B cell (primary cell): ENCODE results near the gene PSEN1. TPM values are rescaled to one million over a fixed set of nuclear protein-coding genes. Genes with fewer than 3 reads are reported as not detected.

Experiments
- ATAC-seq: fragments of 200-7000 bp; cut with Tn5 transposase; one replicate; pipeline ENCODE4 v1.10.0; 2021; ENCODE audit warnings: low read depth, mild to moderate bottlenecking, moderate number of reproducible peaks, moderate library complexity
- CTCF ChIA-PET: fragments of 350-600 bp; sonication (Branson Sonifier 250); formaldehyde crosslinking; loops from one replicate; lab custom pipeline; 2021; ENCODE audit warnings: antibody characterized with exemption, inconsistent platforms; lab: Charles Lee
- POLR2A ChIA-PET: fragments of 350-600 bp; sonication (Branson Sonifier 250); formaldehyde crosslinking; loops from one replicate; lab custom pipeline; 2021; ENCODE audit warnings: antibody characterized with exemption; lab: Charles Lee
- DNase-seq: peaks from one replicate; pipeline ENCODE4 v3.0.0; 2013
- H2AFZ ChIP-seq: 2 replicates; pipeline ENCODE4 v1.6.1; 2012; ENCODE audit warnings: mild to moderate bottlenecking, low read depth, low read length; ENCODE audit not compliant: insufficient read depth, poor library complexity, severe bottlenecking
- H3K27ac ChIP-seq, 2 donors: 1 replicate in 1 of 2; 2 replicates in 1 of 2; pipeline ENCODE4 v1.5.1; 2012 to 2013; ENCODE audit warnings: low read length in 2 of 2, mild to moderate bottlenecking in 2 of 2, moderate library complexity in 1 of 2
- H3K27me3 ChIP-seq, 4 experiments: fragments of 200-600 bp in 1 of 4; sonication (generic) in 1 of 4; replicated peaks in 1 of 4; 1 replicate in 2 of 4; 2 replicates in 2 of 4; pipeline versions ENCODE4 v1.6.1 to v1.7.0; 2013 to 2016; ENCODE audit warnings: low read length in 3 of 4, mild to moderate bottlenecking in 2 of 4, mixed read lengths in 1 of 4, moderate library complexity in 1 of 4; ENCODE audit not compliant: insufficient read depth in 4 of 4, control insufficient read depth in 3 of 4; ENCODE audit errors: control extremely low read depth in 1 of 4
- H3K36me3 ChIP-seq, 2 experiments: replicated peaks in 1 of 2; 1 replicate in 1 of 2; 2 replicates in 1 of 2; pipeline versions ENCODE4 v1.6.1 to v1.7.1; 2013; ENCODE audit warnings: low read length in 1 of 2; ENCODE audit not compliant: insufficient read depth in 2 of 2, control insufficient read depth in 1 of 2; ENCODE audit errors: control extremely low read depth in 1 of 2, extremely low read depth in 1 of 2
- H3K4me1 ChIP-seq, 2 donors: fragments of 200-600 bp in 1 of 2; sonication (generic) in 1 of 2; 1 replicate in 1 of 2; 2 replicates in 1 of 2; pipeline versions ENCODE4 v1.5.1 to v1.6.1; 2013 to 2017; ENCODE audit warnings: low read length in 2 of 2; ENCODE audit not compliant: control insufficient read depth in 2 of 2, insufficient read depth in 2 of 2
- H3K4me2 ChIP-seq: replicated peaks from 2 replicates; pipeline ENCODE3; 2012; ENCODE audit warnings: mild to moderate bottlenecking, low read depth, low read length; ENCODE audit not compliant: poor library complexity, severe bottlenecking
- H3K4me3 ChIP-seq, 5 experiments: fragments of 200-600 bp in 1 of 5; sonication (generic) in 1 of 5; 1 replicate in 3 of 5; 2 replicates in 2 of 5; pipeline versions ENCODE4 v1.5.1 to v1.7.0; 2011 to 2016; ENCODE audit warnings: low read length in 4 of 5, mild to moderate bottlenecking in 4 of 5, low read depth in 2 of 5, control low read depth in 1 of 5, moderate library complexity in 1 of 5; ENCODE audit not compliant: insufficient read depth in 1 of 5; ENCODE audit errors: control extremely low read depth in 1 of 5, extremely low read depth in 1 of 5
- H3K79me2 ChIP-seq: fragments of 200-600 bp; sonication (generic); one replicate; pipeline ENCODE4 v1.6.0; 2016; ENCODE audit warnings: low read length; ENCODE audit not compliant: control insufficient read depth, insufficient read depth
- H3K9ac ChIP-seq: fragments of 200-600 bp; sonication (generic); 2 replicates; pipeline ENCODE4 v1.6.1; 2017; ENCODE audit warnings: mild to moderate bottlenecking, low read length, moderate library complexity
- H3K9me3 ChIP-seq, 3 donors: one replicate each; pipeline versions ENCODE4 v1.6.1 to v1.7.1; 2013; ENCODE audit warnings: low read length in 2 of 3; ENCODE audit not compliant: control insufficient read depth in 2 of 3, insufficient read depth in 1 of 3; ENCODE audit errors: control extremely low read depth in 1 of 3
- H4K20me1 ChIP-seq: 2 replicates; pipeline ENCODE4 v1.6.0; 2012; ENCODE audit warnings: mild to moderate bottlenecking, low read length; ENCODE audit not compliant: insufficient read depth, control insufficient read depth, poor library complexity, severe bottlenecking
- H3K27ac Mint-ChIP-seq: one replicate; pipeline ENCODE4 v1.8.0; 2021; ENCODE audit warnings: mixed read lengths
- H3K27me3 Mint-ChIP-seq: one replicate; pipeline ENCODE4 v1.8.0; 2021; ENCODE audit warnings: mixed read lengths
- H3K4me1 Mint-ChIP-seq: one replicate; pipeline ENCODE4 v1.8.0; 2021; ENCODE audit warnings: mixed read lengths
- H3K4me3 Mint-ChIP-seq: one replicate; pipeline ENCODE4 v1.8.0; 2021; ENCODE audit warnings: mixed read lengths
- H3K9me3 Mint-ChIP-seq: one replicate; pipeline ENCODE4 v1.8.0; 2022; ENCODE audit warnings: mixed read lengths; ENCODE audit not compliant: insufficient read depth
- EZH2 ChIP-seq: IDR thresholded peaks from 2 replicates; pipeline ENCODE4 v1.6.1; 2012; ENCODE audit warnings: borderline replicate concordance, low read depth, mild to moderate bottlenecking, moderate library complexity, low read length; ENCODE audit not compliant: insufficient read depth, poor library complexity, severe bottlenecking
- WGBS: methylation state at CpG from one replicate; pipeline ENCODE4 v1.1.5; 2013; ENCODE audit warnings: missing lambda C conversion rate; ENCODE audit not compliant: insufficient coverage; 5-methylcytosine and 5-hydroxymethylcytosine counted together
- intact Hi-C: fragments of 100-400 bp; cut with micrococcal nuclease; formaldehyde crosslinking; loops from one replicate; pipeline ENCODE4 v1.10.0; 2022
- polyA plus RNA-seq: library from polyadenylated mRNA; depleted of rRNA; stranded (reverse); fragments of >200 nt; gene quantifications from 2 replicates; pipeline ENCODE4 v1.2.3, GENCODE V29; 2012
- total RNA-seq, 2 donors: library from RNA; stranded (reverse); fragments of 120-200 nt in 1 of 2; gene quantifications; 1 replicate in 1 of 2; 2 replicates in 1 of 2; pipeline versions ENCODE4 v1.2.3 to v1.2.4, GENCODE V29; 2013 to 2022
- TF ChIP-seq, protein P1 (sequence below): fragments of 200-600 bp; IDR thresholded peaks from one replicate; pipeline ENCODE4 v1.8.0; 2022; ENCODE audit warnings: antibody characterized with exemption, mild to moderate bottlenecking

The PSEN1 gene
- total and polyA plus RNA-seq, 2 donors (not counting 1 experiment from before 2014, with no cell fraction given), result 10.2 to 75.9 TPM

DNA sequence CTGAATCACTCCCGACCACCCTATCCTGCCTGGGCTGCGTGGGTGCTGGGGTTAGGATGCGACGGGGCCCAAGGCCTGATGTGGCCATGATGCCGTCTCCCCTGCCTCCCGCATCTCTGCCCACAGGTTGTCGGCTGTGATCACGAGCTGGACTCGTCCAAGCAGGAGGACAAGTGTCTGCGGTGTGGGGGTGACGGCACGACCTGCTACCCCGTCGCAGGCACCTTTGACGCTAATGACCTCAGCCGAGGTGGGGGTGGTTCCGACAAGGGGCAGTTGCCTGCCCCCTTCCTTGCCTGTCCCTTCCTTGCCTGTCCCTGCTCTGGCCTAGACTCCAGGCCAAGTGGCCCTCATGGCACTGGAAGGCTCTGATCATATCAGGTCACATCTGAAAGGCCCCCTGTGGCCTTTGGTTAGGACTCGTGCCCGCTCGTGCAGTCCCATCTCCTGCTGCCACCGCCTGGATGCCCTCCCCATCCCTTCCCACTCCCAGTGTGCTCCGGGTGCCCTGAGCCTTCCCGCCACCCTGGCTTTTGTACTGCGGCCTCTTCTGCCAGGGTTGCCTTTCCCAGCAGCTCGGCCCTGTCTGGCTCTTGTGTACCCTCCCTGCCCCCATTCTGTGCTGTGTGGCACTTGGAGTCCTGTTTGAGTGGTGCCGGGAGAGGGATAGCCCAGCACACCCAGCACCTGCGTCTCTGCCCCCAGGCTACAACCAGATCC is 114.6 kb downstream of the PSEN1 start:
- H3K36me3 ChIP-seq, result no peaks in the 10 kb centered on the region
- H3K27ac ChIP-seq, result no peak overlapping the region
- over 99% methylated on average over 26 of the region's 27 CpGs for WGBS
- H3K27ac Mint-ChIP-seq, result no peak overlapping the region
- no peaks in the 10 kb centered on the region for H3K27me3 Mint-ChIP-seq
- H3K9ac ChIP-seq, result no peak overlapping the region
- no peak overlapping the region for H3K4me2 ChIP-seq
- peaks cover 24 to 30% of the 10 kb centered on the region in 2 donors for H3K4me1 ChIP-seq
- H3K4me3 Mint-ChIP-seq, result no peak overlapping the region
- H3K4me3 ChIP-seq, result no peak overlapping the region
- DNase-seq, result no peak
- CTCF ChIA-PET, result no interaction called here
- no peaks in the 10 kb centered on the region for H3K9me3 Mint-ChIP-seq
- no peaks in the 10 kb centered on the region for H4K20me1 ChIP-seq
- no peaks in the 10 kb centered on the region for H3K27me3 ChIP-seq
- no peaks in the 10 kb centered on the region for H3K79me2 ChIP-seq
- H3K4me1 Mint-ChIP-seq, result peaks cover 33% of the 10 kb centered on the region
- H3K9me3 ChIP-seq, result peaks cover 0 to 4% (median 0%) of the 10 kb centered on the region in 3 donors
- no peak for ATAC-seq
- TF ChIP-seq, protein P1, sequence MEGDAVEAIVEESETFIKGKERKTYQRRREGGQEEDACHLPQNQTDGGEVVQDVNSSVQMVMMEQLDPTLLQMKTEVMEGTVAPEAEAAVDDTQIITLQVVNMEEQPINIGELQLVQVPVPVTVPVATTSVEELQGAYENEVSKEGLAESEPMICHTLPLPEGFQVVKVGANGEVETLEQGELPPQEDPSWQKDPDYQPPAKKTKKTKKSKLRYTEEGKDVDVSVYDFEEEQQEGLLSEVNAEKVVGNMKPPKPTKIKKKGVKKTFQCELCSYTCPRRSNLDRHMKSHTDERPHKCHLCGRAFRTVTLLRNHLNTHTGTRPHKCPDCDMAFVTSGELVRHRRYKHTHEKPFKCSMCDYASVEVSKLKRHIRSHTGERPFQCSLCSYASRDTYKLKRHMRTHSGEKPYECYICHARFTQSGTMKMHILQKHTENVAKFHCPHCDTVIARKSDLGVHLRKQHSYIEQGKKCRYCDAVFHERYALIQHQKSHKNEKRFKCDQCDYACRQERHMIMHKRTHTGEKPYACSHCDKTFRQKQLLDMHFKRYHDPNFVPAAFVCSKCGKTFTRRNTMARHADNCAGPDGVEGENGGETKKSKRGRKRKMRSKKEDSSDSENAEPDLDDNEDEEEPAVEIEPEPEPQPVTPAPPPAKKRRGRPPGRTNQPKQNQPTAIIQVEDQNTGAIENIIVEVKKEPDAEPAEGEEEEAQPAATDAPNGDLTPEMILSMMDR, result no peak
- no peak for TF ChIP-seq EZH2
- H2AFZ ChIP-seq, result no peak overlapping the region
- POLR2A ChIA-PET, result no interaction called here
- intact Hi-C loops, result no loop called here

DNA sequence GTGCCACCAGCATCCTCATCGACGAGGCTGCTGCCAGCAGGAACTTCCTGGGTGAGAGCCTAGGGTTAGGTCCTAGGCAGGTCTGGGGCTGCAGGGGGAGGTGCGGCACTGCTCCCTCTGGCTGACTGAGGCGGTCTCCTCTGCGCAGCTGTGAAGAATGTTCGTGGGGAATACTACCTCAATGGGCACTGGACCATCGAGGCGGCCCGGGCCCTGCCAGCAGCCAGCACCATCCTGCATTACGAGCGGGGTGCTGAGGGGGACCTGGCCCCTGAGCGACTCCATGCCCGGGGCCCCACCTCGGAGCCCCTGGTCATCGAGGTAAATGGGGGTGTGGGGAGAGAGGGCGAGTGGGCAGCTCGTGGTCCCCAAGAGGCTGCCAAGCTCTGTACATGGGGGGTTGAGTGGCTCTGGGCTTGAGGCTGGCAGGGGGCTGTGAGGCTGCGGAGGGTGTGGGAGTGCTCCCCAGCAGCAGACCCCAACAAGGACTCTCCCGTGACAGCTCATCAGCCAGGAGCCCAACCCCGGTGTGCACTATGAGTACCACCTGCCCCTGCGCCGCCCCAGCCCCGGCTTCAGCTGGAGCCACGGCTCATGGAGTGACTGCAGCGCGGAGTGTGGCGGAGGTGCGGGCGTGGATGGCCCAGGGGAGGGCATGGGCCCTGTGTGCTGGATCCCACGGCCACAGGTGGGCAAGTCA is 115.4 kb downstream of the PSEN1 start:
- Histone ChIP-seq H3K9me3 (peaks cover 0 to 4% (median 0%) of the 10 kb centered on the region in 3 donors), H3K4me3 (no peak overlapping the region), H3K27ac (no peak overlapping the region), H2AFZ (no peak overlapping the region), H3K9ac (no peak overlapping the region), H3K27me3 (no peaks in the 10 kb centered on the region), H3K4me1 (peaks cover 20 to 24% of the 10 kb centered on the region in 2 donors), H3K36me3 (no peaks in the 10 kb centered on the region), H3K4me2 (no peak overlapping the region), H4K20me1 (no peaks in the 10 kb centered on the region), H3K79me2 (no peaks in the 10 kb centered on the region)
- Mint-ChIP-seq H3K4me3 (no peak overlapping the region), H3K4me1 (peaks cover 30% of the 10 kb centered on the region), H3K27ac (no peak overlapping the region), H3K27me3 (no peaks in the 10 kb centered on the region), H3K9me3 (no peaks in the 10 kb centered on the region)
- intact Hi-C loops, result no loop called here
- no peak for TF ChIP-seq EZH2
- TF ChIP-seq, protein P1, result no peak
- no peak for DNase-seq
- ChIA-PET POLR2A (no interaction called here), CTCF (no interaction called here)
- no peak for ATAC-seq
- WGBS, result 96% methylated on average over 29 of the region's 30 CpGs
